Smooth muscle cell (in vitro differentiated cells): ENCODE data around the gene STIM2. TPM values are rescaled to one million over a fixed set of nuclear protein-coding genes. Genes with fewer than 3 reads are reported as not detected.

Experiments used
- DNase-seq: peaks from one replicate; lab custom pipeline; 2025; ENCODE audit not compliant: unreplicated experiment; lab: John Stamatoyannopoulos, UW
- H2AFZ ChIP-seq: fragments of 200-600 bp; sonication (generic); 2 replicates; pipeline ENCODE4 v1.6.0; 2016; ENCODE audit warnings: antibody characterized with exemption, low read depth, mild to moderate bottlenecking
- H3F3A ChIP-seq: fragments of 200-600 bp; sonication (generic); 2 replicates; pipeline ENCODE4 v1.6.0; 2017; ENCODE audit warnings: antibody characterized with exemption, low read depth
- H3K27ac ChIP-seq: fragments of 200-600 bp; sonication (generic); 2 replicates; pipeline ENCODE4 v1.5.1; 2016; ENCODE audit warnings: low read depth, mild to moderate bottlenecking
- H3K27me3 ChIP-seq: fragments of 200-600 bp; sonication (generic); 2 replicates; pipeline ENCODE4 v1.6.1; 2016; ENCODE audit warnings: low read depth, mild to moderate bottlenecking
- H3K36me3 ChIP-seq: fragments of 200-600 bp; sonication (generic); 2 replicates; pipeline ENCODE4 v1.5.1; 2016; ENCODE audit warnings: low read depth
- H3K4me1 ChIP-seq: fragments of 200-600 bp; sonication (generic); 2 replicates; pipeline ENCODE4 v1.5.1; 2016; ENCODE audit warnings: low read depth
- H3K4me2 ChIP-seq: fragments of 200-600 bp; sonication (generic); 2 replicates; pipeline ENCODE4 v1.6.0; 2016; ENCODE audit warnings: mild to moderate bottlenecking
- H3K4me3 ChIP-seq: fragments of 200-600 bp; sonication (generic); 2 replicates; pipeline ENCODE4 v1.5.1; 2016; ENCODE audit warnings: mild to moderate bottlenecking
- H3K79me2 ChIP-seq: fragments of 200-600 bp; sonication (generic); 2 replicates; pipeline ENCODE4 v1.6.0; 2016; ENCODE audit warnings: low read depth, mild to moderate bottlenecking
- H3K9ac ChIP-seq: fragments of 200-600 bp; sonication (generic); 2 replicates; pipeline ENCODE4 v1.6.0; 2016; ENCODE audit warnings: low read depth
- H3K9me3 ChIP-seq: fragments of 200-600 bp; sonication (generic); replicated peaks from 2 replicates; pipeline ENCODE4 v1.5.1; 2016; ENCODE audit warnings: low read depth
- H4K20me1 ChIP-seq: fragments of 200-600 bp; sonication (generic); 2 replicates; pipeline ENCODE4 v1.6.0; 2016; ENCODE audit warnings: low read depth
- CTCF ChIP-seq: fragments of 200-600 bp; sonication (generic); IDR thresholded peaks from 2 replicates; pipeline ENCODE4 v1.5.1; 2017; ENCODE audit warnings: borderline replicate concordance, mild to moderate bottlenecking, antibody characterized with exemption; ENCODE audit not compliant: insufficient read depth, poor library complexity, severe bottlenecking
- WGBS: methylation state at CpG from one replicate; pipeline ENCODE4 v1.1.7; 2016; ENCODE audit warnings: low lambda C conversion rate; 5-methylcytosine and 5-hydroxymethylcytosine counted together
- polyA plus RNA-seq: library from polyadenylated mRNA; unstranded; fragments of >200 nt; fragmentation: Nextera tagmentation; extraction: Ambion mirVana; gene quantifications from 2 replicates; pipeline ENCODE4 v1.2.1, GENCODE V29; 2016
- total RNA-seq: library from RNA; depleted of rRNA; stranded (reverse); fragments of >200 nt; gene quantifications from 2 replicates; pipeline ENCODE4 v1.2.3, GENCODE V29; 2014

STIM2 gene
- total and polyA plus RNA-seq, 2 experiments from 2014 or later, result 31.0 to 69.0 TPM

- Histone ChIP-seq H3F3A (no peaks in the 10 kb centered on the region), H3K4me1 (no peaks in the 10 kb centered on the region), H3K9me3 (no peaks in the 10 kb centered on the region), H3K27ac (no peak overlapping the region), H3K4me3 (no peak overlapping the region), H3K4me2 (no peak overlapping the region), H2AFZ (no peak overlapping the region), H3K79me2 (no peaks in the 10 kb centered on the region), H3K36me3 (no peaks in the 10 kb centered on the region), H4K20me1 (no peaks in the 10 kb centered on the region), H3K9ac (no peak overlapping the region), H3K27me3 (peaks cover 4% of the 10 kb centered on the region)
- 98% methylated on average over 2 of the region's 2 CpGs for whole genome bisulfite sequencing
- no peak for TF ChIP-seq CTCF
- DNase-seq, result no peak
Measured at GRCh38 chr4:27042411-27042810, 181.8 kb downstream of the STIM2 start.

- Histone ChIP-seq H3K27ac (no peak overlapping the region), H4K20me1 (no peaks in the 10 kb centered on the region), H3K4me3 (no peak overlapping the region), H3K4me1 (no peaks in the 10 kb centered on the region), H3K4me2 (no peak overlapping the region), H3K9ac (no peak overlapping the region), H3K9me3 (no peaks in the 10 kb centered on the region), H3F3A (no peaks in the 10 kb centered on the region), H3K79me2 (no peaks in the 10 kb centered on the region), H2AFZ (no peak overlapping the region), H3K36me3 (no peaks in the 10 kb centered on the region), H3K27me3 (peaks cover 4% of the 10 kb centered on the region)
- TF ChIP-seq CTCF, result no peak
- DNase-seq, result no peak
- 94% methylated on average over 1 of the region's 1 CpG for WGBS
Measured at GRCh38 chr4:27043200-27043599, 182.6 kb downstream of the STIM2 start.

- Histone ChIP-seq H3K4me1 (no peaks in the 10 kb centered on the region), H2AFZ (no peak overlapping the region), H3K9me3 (no peaks in the 10 kb centered on the region), H4K20me1 (no peaks in the 10 kb centered on the region), H3K27me3 (peaks cover 4% of the 10 kb centered on the region), H3F3A (no peaks in the 10 kb centered on the region), H3K4me3 (no peak overlapping the region), H3K79me2 (no peaks in the 10 kb centered on the region), H3K36me3 (no peaks in the 10 kb centered on the region), H3K4me2 (no peak overlapping the region), H3K9ac (no peak overlapping the region), H3K27ac (no peak overlapping the region)
- 67% methylated on average over 1 of the region's 1 CpG for WGBS
- no peak for DNase-seq
- TF ChIP-seq CTCF, result no peak
Measured at GRCh38 chr4:27046851-27047250, 186.2 kb downstream of the STIM2 start.

GRCh38 chr4:27048429-27049238 lies 188.0 kb downstream of the STIM2 start:
- Histone ChIP-seq H3K4me3 (peak overlapping the region; percentile 41), H3K27me3 (peaks cover 4% of the 10 kb centered on the region), H3K27ac (no peak overlapping the region), H2AFZ (no peak overlapping the region), H3K79me2 (no peaks in the 10 kb centered on the region), H3F3A (no peaks in the 10 kb centered on the region), H3K9ac (no peak overlapping the region), H3K4me2 (peak overlapping the region; percentile 67), H3K9me3 (no peaks in the 10 kb centered on the region), H3K36me3 (no peaks in the 10 kb centered on the region), H4K20me1 (no peaks in the 10 kb centered on the region), H3K4me1 (no peaks in the 10 kb centered on the region)
- 53% methylated on average over 19 of the region's 19 CpGs for WGBS
- no peak for DNase-seq
- peak; percentile 77 for TF ChIP-seq CTCF
